ENCODE data around the gene RCOR1. TPM values are rescaled to one million over a fixed set of nuclear protein-coding genes. Genes with fewer than 3 reads are reported as not detected.

Gene RCOR1
- total RNA-seq, 1 experiment from 2014 or later: 33.6 TPM

- no TSS peak for BruUV-seq (replicated peaks)
- Mint-ChIP-seq H3K4me3 (ENCODE audit: unreplicated experiment) (no peak overlapping the region), H3K4me1 (ENCODE audit: low read depth, unreplicated experiment) (peaks cover 8% of the 10 kb centered on the region), H3K36me3 (ENCODE audit: insufficient read depth, unreplicated experiment) (peaks cover 7% of the 10 kb centered on the region), H3K9me3 (ENCODE audit: unreplicated experiment) (no peaks in the 10 kb centered on the region), H3K27me3 (ENCODE audit: insufficient read depth, unreplicated experiment) (no peaks in the 10 kb centered on the region), H3K27ac (ENCODE audit: unreplicated experiment) (no peak overlapping the region)
- intact Hi-C loops (cut with micrococcal nuclease; ENCODE audit: unreplicated experiment): no loop called here
- Histone ChIP-seq H3K4me1 (peaks cover 34% of the 10 kb centered on the region), H3K4me3 (ENCODE audit: low read depth, low read length) (no peak overlapping the region), H3K27me3 (replicated peaks; ENCODE audit: control insufficient read depth, insufficient read depth, low read length) (no peaks in the 10 kb centered on the region), H3K36me3 (ENCODE audit: control insufficient read depth, insufficient read depth, low read length) (no peaks in the 10 kb centered on the region), H3K9me3 (no peaks in the 10 kb centered on the region)
- no peak for DNase-seq
- CTCF ChIA-PET: no interaction called here
- POLR2A ChIA-PET: interaction anchor here (0.6 kb wide), 1 partner anchor 57 kb away, joined by 3 read pairs; no protein-coding TSS in a partner anchor
- TF ChIP-seq CTCF (IDR thresholded peaks at IDR 0.05; ENCODE audit: insufficient read depth in 1 of 2, low read depth in 1 of 2, low read length in 1 of 2, severe bottlenecking in 1 of 2, unreplicated experiment in 1 of 2): no peak
These were observed 11.3 kb upstream of the RCOR1 start for GRCh38 chr14:102581193-102581592.

- Mint-ChIP-seq H3K9me3 (ENCODE audit: unreplicated experiment) (no peaks in the 10 kb centered on the region), H3K27ac (ENCODE audit: unreplicated experiment) (peak overlapping the region; percentile 83), H3K4me3 (ENCODE audit: unreplicated experiment) (no peak overlapping the region), H3K27me3 (ENCODE audit: insufficient read depth, unreplicated experiment) (no peaks in the 10 kb centered on the region), H3K36me3 (ENCODE audit: insufficient read depth, unreplicated experiment) (peaks cover 12% of the 10 kb centered on the region), H3K4me1 (ENCODE audit: low read depth, unreplicated experiment) (peaks cover 14% of the 10 kb centered on the region)
- TF ChIP-seq CTCF (IDR thresholded peaks at IDR 0.05; ENCODE audit: insufficient read depth in 1 of 2, low read depth in 1 of 2, low read length in 1 of 2, severe bottlenecking in 1 of 2, unreplicated experiment in 1 of 2): no peak
- Histone ChIP-seq H3K27me3 (replicated peaks; ENCODE audit: control insufficient read depth, insufficient read depth, low read length) (no peaks in the 10 kb centered on the region), H3K36me3 (ENCODE audit: control insufficient read depth, insufficient read depth, low read length) (no peaks in the 10 kb centered on the region), H3K9me3 (no peaks in the 10 kb centered on the region), H3K4me3 (ENCODE audit: low read depth, low read length) (no peak overlapping the region), H3K4me1 (peaks cover 34% of the 10 kb centered on the region)
- peak in 1 of 2 experiments; percentile 66 for DNase-seq
- ChIA-PET CTCF (interaction anchor here (2.8 kb wide), 1 partner anchor 59 kb away, joined by 18 read pairs; no protein-coding TSS in a partner anchor), POLR2A (interaction anchor here (0.6 kb wide), 1 partner anchor 940 kb away, joined by 3 read pairs; no protein-coding TSS in a partner anchor)
- no TSS peak for BruUV-seq (replicated peaks)
- intact Hi-C loops (cut with micrococcal nuclease; ENCODE audit: unreplicated experiment): loop anchor here (2.0 kb wide), 1 partner anchor 59 kb away; no protein-coding TSS in a partner anchor
These were observed 8.7 kb upstream of the RCOR1 start for GRCh38 chr14:102583726-102584125.

GRCh38 chr14:102584871-102585869 lies 7.3 kb upstream of the RCOR1 start:
- no peaks in the 10 kb centered on the region for H3K27me3 Mint-ChIP-seq (ENCODE audit: insufficient read depth, unreplicated experiment)
- no peaks in the 10 kb centered on the region for H3K9me3 Mint-ChIP-seq (ENCODE audit: unreplicated experiment)
- POLR2A ChIA-PET: interaction anchor here (0.6 to 1.5 kb wide), 3 partner anchors 9 to 16 kb away, joined by 5 to 15 read pairs (median 6); no protein-coding TSS in a partner anchor
- no peaks in the 10 kb centered on the region for H3K27me3 ChIP-seq (replicated peaks; ENCODE audit: control insufficient read depth, insufficient read depth, low read length)
- no peak overlapping the region for H3K4me3 Mint-ChIP-seq (ENCODE audit: unreplicated experiment)
- BruUV-seq (replicated peaks): no TSS peak
- TF ChIP-seq CTCF (IDR thresholded peaks at IDR 0.05; ENCODE audit: insufficient read depth in 1 of 2, low read depth in 1 of 2, low read length in 1 of 2, severe bottlenecking in 1 of 2, unreplicated experiment in 1 of 2): no peak
- H3K9me3 ChIP-seq: no peaks in the 10 kb centered on the region
- H3K36me3 ChIP-seq (ENCODE audit: control insufficient read depth, insufficient read depth, low read length): no peaks in the 10 kb centered on the region
- CTCF ChIA-PET: interaction anchor here (1.4 to 2.8 kb wide), 3 partner anchors 10 to 61 kb away, joined by 9 to 18 read pairs (median 10); no protein-coding TSS in a partner anchor
- peaks cover 43% of the 10 kb centered on the region for H3K4me1 ChIP-seq
- no peak overlapping the region for H3K4me3 ChIP-seq (ENCODE audit: low read depth, low read length)
- H3K4me1 Mint-ChIP-seq (ENCODE audit: low read depth, unreplicated experiment): peaks cover 29% of the 10 kb centered on the region
- intact Hi-C loops (cut with micrococcal nuclease; ENCODE audit: unreplicated experiment): loop anchor here (2.0 kb wide), 1 partner anchor 60 kb away; no protein-coding TSS in a partner anchor
- DNase-seq: peak; percentile 73 to 89
- H3K27ac Mint-ChIP-seq (ENCODE audit: unreplicated experiment): peak overlapping the region; percentile 83
- H3K36me3 Mint-ChIP-seq (ENCODE audit: insufficient read depth, unreplicated experiment): peaks cover 10% of the 10 kb centered on the region
